ENCODE results near the gene RAD23A. TPM values are rescaled to one million over a fixed set of nuclear protein-coding genes. Genes with fewer than 3 reads are reported as not detected.

Gene RAD23A
- total RNA-seq, 1 donor from 2014 or later = 40.6 TPM

GRCh38 chr19:12937927-12938778, 7.5 kb upstream of the RAD23A start, which contains the start of gene CALR:
Gene CALR, plus strand, starts transcription at chr19:12938609. Its CDS starts 71 bp downstream, at chr19:12938680.
- H3K9me3 Mint-ChIP-seq (ENCODE audit: unreplicated experiment) = no peaks in the 10 kb centered on the region
- Histone ChIP-seq H3K27me3 (ENCODE audit: insufficient read depth, low read length) (no peaks in the 10 kb centered on the region), H3K4me2 (ENCODE audit: low read length) (peak within 1 kb of the TSS; percentile 97), H4K20me1 (ENCODE audit: insufficient read depth, low read length) (peaks cover 46% of the 10 kb centered on the region), H3K36me3 (ENCODE audit: insufficient read depth, low read length) (peaks cover 26% of the 10 kb centered on the region), H3K9me3 (ENCODE audit: insufficient read depth, low read depth, low read length) (no peaks in the 10 kb centered on the region), H3K9ac (ENCODE audit: low read length) (peak within 1 kb of the TSS; percentile 97), H2AFZ (ENCODE audit: low read depth, low read length) (peak within 1 kb of the TSS; percentile 70), H3K4me1 (ENCODE audit: insufficient read depth, low read length) (peaks cover 25% of the 10 kb centered on the region), H3K4me3 (ENCODE audit: insufficient read depth, low read depth, low read length) (peak within 1 kb of the TSS; percentile 91), H3K27ac (ENCODE audit: low read depth, low read length) (peak within 1 kb of the TSS; percentile 83), H3K79me2 (ENCODE audit: insufficient read depth, low read length) (peaks cover 49% of the 10 kb centered on the region)
- peak within 1 kb of the TSS; percentile 96 for H3K27ac Mint-ChIP-seq (ENCODE audit: unreplicated experiment)
- DNase-seq (ENCODE audit: low read depth) (peak; percentile 97), FAIRE-seq (peak; percentile 60)
- H3K4me1 Mint-ChIP-seq (ENCODE audit: low read depth, unreplicated experiment) = peaks cover 22% of the 10 kb centered on the region
- H3K36me3 Mint-ChIP-seq (ENCODE audit: low read depth, unreplicated experiment) = peaks cover 22% of the 10 kb centered on the region
- no peaks in the 10 kb centered on the region for H3K27me3 Mint-ChIP-seq (ENCODE audit: low read depth, unreplicated experiment)
- TF ChIP-seq CTCF (IDR thresholded peaks at IDR 0.05; ENCODE audit: insufficient read depth, low read depth, low read length) = no peak
- no peak for TF ChIP-seq EZH2 (IDR thresholded peaks at IDR 0.05; ENCODE audit: insufficient read depth, low read length)
- peak within 1 kb of the TSS; percentile 100 for H3K4me3 Mint-ChIP-seq (ENCODE audit: unreplicated experiment)

GRCh38 chr19:12938779-12939601, 6.7 kb upstream of the RAD23A start:
- TF ChIP-seq CTCF (IDR thresholded peaks at IDR 0.05; ENCODE audit: insufficient read depth, low read depth, low read length) = no peak
- Histone ChIP-seq H3K36me3 (ENCODE audit: insufficient read depth, low read length) (peaks cover 32% of the 10 kb centered on the region), H3K4me3 (ENCODE audit: insufficient read depth, low read depth, low read length) (peak overlapping the region; percentile 91), H3K9ac (ENCODE audit: low read length) (peak overlapping the region; percentile 97), H3K9me3 (ENCODE audit: insufficient read depth, low read depth, low read length) (no peaks in the 10 kb centered on the region), H4K20me1 (ENCODE audit: insufficient read depth, low read length) (peaks cover 54% of the 10 kb centered on the region), H3K27ac (ENCODE audit: low read depth, low read length) (peak overlapping the region; percentile 83), H2AFZ (ENCODE audit: low read depth, low read length) (no peak overlapping the region), H3K4me2 (ENCODE audit: low read length) (peak overlapping the region; percentile 97), H3K27me3 (ENCODE audit: insufficient read depth, low read length) (no peaks in the 10 kb centered on the region), H3K4me1 (ENCODE audit: insufficient read depth, low read length) (peaks cover 31% of the 10 kb centered on the region), H3K79me2 (ENCODE audit: insufficient read depth, low read length) (peaks cover 52% of the 10 kb centered on the region)
- Mint-ChIP-seq H3K27ac (ENCODE audit: unreplicated experiment) (peak overlapping the region; percentile 96), H3K36me3 (ENCODE audit: low read depth, unreplicated experiment) (peaks cover 22% of the 10 kb centered on the region), H3K4me1 (ENCODE audit: low read depth, unreplicated experiment) (peaks cover 29% of the 10 kb centered on the region), H3K4me3 (ENCODE audit: unreplicated experiment) (peak overlapping the region; percentile 100), H3K27me3 (ENCODE audit: low read depth, unreplicated experiment) (no peaks in the 10 kb centered on the region), H3K9me3 (ENCODE audit: unreplicated experiment) (no peaks in the 10 kb centered on the region)
- DNase-seq (ENCODE audit: low read depth) (peak; percentile 30), FAIRE-seq (no peak)

Measured in astrocyte (in vitro differentiated cells and primary cell).